GM12878 (cell line): ENCODE measurements around the gene CCNB3. TPM values are rescaled to one million over a fixed set of nuclear protein-coding genes. Genes with fewer than 3 reads are reported as not detected.

Experiments
- ATAC-seq: fragments of 200-7000 bp; cut with Tn5 transposase; 3 replicates; pipeline ENCODE4 v1.9.1; 2020; ENCODE audit warnings: mild to moderate bottlenecking, moderate library complexity
- BruUV-seq: library from RNA; stranded (reverse); fragments of 400-500 nt; replicated peaks from 2 replicates; lab custom pipeline; 2021; lab: Mats Ljungman, UMichigan
- CTCF ChIA-PET: fragments of 300-600 bp; sonication (Branson Sonifier 250); formaldehyde crosslinking; extraction: SDS; loops from one replicate; lab custom pipeline; 2021; ENCODE audit warnings: inconsistent platforms; lab: Yijun Ruan, JAX
- POLR2A ChIA-PET: fragments of 350-600 bp; formaldehyde crosslinking; extraction: SDS; loops from one replicate; lab custom pipeline; 2021; ENCODE audit warnings: inconsistent platforms; lab: Charles Lee
- RAD21 ChIA-PET: fragments of 300-600 bp; sonication (Branson Sonifier 250); formaldehyde crosslinking; loops from one replicate; lab custom pipeline; 2023; ENCODE audit warnings: antibody characterized with exemption; ENCODE audit not compliant: unreplicated experiment; lab: Charles Lee
- SMC1A ChIA-PET: fragments of 300-600 bp; sonication (Branson Sonifier 250); formaldehyde crosslinking; loops from one replicate; lab custom pipeline; 2023; ENCODE audit not compliant: unreplicated experiment, uncharacterized antibody; lab: Charles Lee
- DNase-seq: peaks from one replicate; pipeline ENCODE4 v3.0.0-alpha.2; 2011; ENCODE audit warnings: low read depth, low spot score
- FAIRE-seq: peaks from 3 replicates; lab custom pipeline; 2011; peaks lifted over from hg19 to GRCh38; lab: Jason Lieb, UNC
- H2AFZ ChIP-seq: 2 replicates; pipeline ENCODE4 v1.6.0; 2011; ENCODE audit warnings: low read depth, low read length, control low read depth; ENCODE audit not compliant: control insufficient read depth
- H3K27ac ChIP-seq: 2 replicates; pipeline ENCODE4 v1.5.1; 2011; ENCODE audit warnings: control low read depth; ENCODE audit not compliant: control insufficient read depth, insufficient read depth
- H3K27me3 ChIP-seq, 2 experiments: replicated peaks in 1 of 2; 2 replicates each; pipeline versions ENCODE4 v1.6.0 to v1.6.1; 2011; ENCODE audit warnings: low read length in 1 of 2; ENCODE audit not compliant: control insufficient read depth in 2 of 2, insufficient read depth in 2 of 2
- H3K36me3 ChIP-seq, 2 experiments: 2 replicates each; pipeline ENCODE4 v1.5.1; 2011; ENCODE audit warnings: low read length in 1 of 2; ENCODE audit not compliant: control insufficient read depth in 2 of 2, insufficient read depth in 2 of 2
- H3K4me1 ChIP-seq: 2 replicates; pipeline ENCODE4 v1.6.1; 2011; ENCODE audit warnings: mild to moderate bottlenecking, low read length, moderate library complexity, mixed read lengths; ENCODE audit not compliant: control insufficient read depth, insufficient read depth
- H3K4me2 ChIP-seq: 2 replicates; pipeline ENCODE4 v1.6.0; 2011; ENCODE audit warnings: control low read depth; ENCODE audit not compliant: control insufficient read depth, insufficient read depth
- H3K4me3 ChIP-seq: fragments of 200-600 bp; sonication (generic); 2 replicates; pipeline ENCODE4 v1.5.1; 2016
- H3K79me2 ChIP-seq: 2 replicates; pipeline ENCODE4 v1.6.0; 2011; ENCODE audit warnings: low read length; ENCODE audit not compliant: control insufficient read depth, insufficient read depth
- H3K9ac ChIP-seq: 2 replicates; pipeline ENCODE4 v1.8.0; 2011; ENCODE audit warnings: low read length, control low read depth, mixed read lengths; ENCODE audit not compliant: control insufficient read depth, insufficient read depth
- H3K9me3 ChIP-seq: replicated peaks from 3 replicates; pipeline ENCODE4 v1.5.1; 2011; ENCODE audit warnings: mild to moderate bottlenecking, low read length; ENCODE audit not compliant: control insufficient read depth, insufficient read depth
- H4K20me1 ChIP-seq: 2 replicates; pipeline ENCODE4 v1.6.0; 2011; ENCODE audit not compliant: control insufficient read depth, insufficient read depth
- HCFC1 ChIP-seq: fragments of 150-350 bp; IDR thresholded peaks from 2 replicates; pipeline ENCODE4 v1.6.1; 2014; ENCODE audit warnings: low read length
- SMAD5 ChIP-seq: IDR thresholded peaks from 2 replicates; pipeline ENCODE4 v1.6.1; 2016; ENCODE audit warnings: antibody characterized with exemption, low read depth
- YY1 ChIP-seq: IDR thresholded peaks from 2 replicates; pipeline ENCODE4 v1.6.1; 2011; ENCODE audit warnings: low read depth, mild to moderate bottlenecking, low read length
- WGBS: methylation state at CpG from one replicate; pipeline ENCODE4 v1.1.6; 2016; ENCODE audit warnings: low lambda C conversion rate; ENCODE audit not compliant: insufficient replicate concordance, insufficient coverage; ENCODE audit errors: missing lambda C conversion rate; 5-methylcytosine and 5-hydroxymethylcytosine counted together
- in situ Hi-C: fragments of 300-500 bp; cut with MboI; formaldehyde crosslinking; loops from 9 replicates; pipeline ENCODE4 v1.14.3; 2018; ENCODE audit warnings: mixed read lengths
- intact Hi-C: fragments of 100-400 bp; cut with micrococcal nuclease; formaldehyde crosslinking; loops from one replicate; pipeline ENCODE4 v1.14.2; 2022; ENCODE audit not compliant: unreplicated experiment
- polyA plus RNA-seq, 11 experiments: library from polyadenylated mRNA; depleted of rRNA in 4 of 11; unstranded in 6 of 11; stranded (reverse) in 5 of 11; fragments of >200 nt; fragmentation: Nextera tagmentation in 4 of 11; fragmentation: Illumina TruSeq in 1 of 11; extraction: Ambion mirVana in 4 of 11; extraction: Trizol in 1 of 11; gene quantifications; 1 replicate in 1 of 11; 2 replicates in 10 of 11; pipeline versions ENCODE4 v1.2.1 to v1.2.3, GENCODE V29; 2011 to 2016; ENCODE audit warnings: inconsistent platforms in 2 of 11, missing spikeins in 2 of 11, low read depth in 1 of 11
- total RNA-seq, 4 experiments: library from RNA; depleted of rRNA in 3 of 4; stranded (reverse); fragments of >200 nt in 3 of 4; fragmentation: Illumina TruSeq in 1 of 4; extraction: Trizol in 1 of 4; gene quantifications; 2 replicates each; pipeline versions ENCODE4 v1.2.1 to v1.2.3, GENCODE V29; 2013 to 2021
- TF ChIP-seq, protein P1 (sequence below): IDR thresholded peaks from 2 replicates; pipeline ENCODE4 v1.6.1; 2012; ENCODE audit warnings: mild to moderate bottlenecking, low read depth, low read length
- TF ChIP-seq, protein P2 (sequence below): fragments of 450-650 bp; IDR thresholded peaks from 2 replicates; pipeline ENCODE4 v1.6.1; 2017; ENCODE audit warnings: antibody characterized with exemption, mild to moderate bottlenecking, moderate library complexity

CCNB3 gene
- total and polyA plus RNA-seq, 10 of the 15 experiments (the other 5 are each of a cell fraction or from before 2014, with no cell fraction given), result 0.09 to 0.49 (median 0.16) TPM; not detected in 3

DNA sequence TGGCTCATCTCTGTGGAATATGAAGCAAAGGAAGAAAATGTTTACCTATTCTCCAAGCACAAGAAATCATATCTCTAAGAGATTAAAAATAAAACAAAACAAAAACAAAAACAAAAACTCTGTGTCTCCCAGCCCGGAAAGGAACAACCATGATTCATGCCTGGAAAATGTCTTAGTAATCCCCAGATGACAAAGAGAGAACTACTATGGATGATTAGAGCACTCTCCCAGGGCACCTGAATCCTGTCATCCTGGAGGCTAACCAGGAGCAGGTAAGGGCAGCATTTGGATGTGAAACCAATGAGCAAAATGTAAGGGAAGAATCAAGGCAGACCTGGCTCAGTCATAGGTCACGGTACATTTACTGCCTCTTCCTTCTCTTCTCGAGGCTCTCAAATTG is 2.0 kb upstream of the CCNB3 start (continued):
- TF ChIP-seq, protein P1, sequence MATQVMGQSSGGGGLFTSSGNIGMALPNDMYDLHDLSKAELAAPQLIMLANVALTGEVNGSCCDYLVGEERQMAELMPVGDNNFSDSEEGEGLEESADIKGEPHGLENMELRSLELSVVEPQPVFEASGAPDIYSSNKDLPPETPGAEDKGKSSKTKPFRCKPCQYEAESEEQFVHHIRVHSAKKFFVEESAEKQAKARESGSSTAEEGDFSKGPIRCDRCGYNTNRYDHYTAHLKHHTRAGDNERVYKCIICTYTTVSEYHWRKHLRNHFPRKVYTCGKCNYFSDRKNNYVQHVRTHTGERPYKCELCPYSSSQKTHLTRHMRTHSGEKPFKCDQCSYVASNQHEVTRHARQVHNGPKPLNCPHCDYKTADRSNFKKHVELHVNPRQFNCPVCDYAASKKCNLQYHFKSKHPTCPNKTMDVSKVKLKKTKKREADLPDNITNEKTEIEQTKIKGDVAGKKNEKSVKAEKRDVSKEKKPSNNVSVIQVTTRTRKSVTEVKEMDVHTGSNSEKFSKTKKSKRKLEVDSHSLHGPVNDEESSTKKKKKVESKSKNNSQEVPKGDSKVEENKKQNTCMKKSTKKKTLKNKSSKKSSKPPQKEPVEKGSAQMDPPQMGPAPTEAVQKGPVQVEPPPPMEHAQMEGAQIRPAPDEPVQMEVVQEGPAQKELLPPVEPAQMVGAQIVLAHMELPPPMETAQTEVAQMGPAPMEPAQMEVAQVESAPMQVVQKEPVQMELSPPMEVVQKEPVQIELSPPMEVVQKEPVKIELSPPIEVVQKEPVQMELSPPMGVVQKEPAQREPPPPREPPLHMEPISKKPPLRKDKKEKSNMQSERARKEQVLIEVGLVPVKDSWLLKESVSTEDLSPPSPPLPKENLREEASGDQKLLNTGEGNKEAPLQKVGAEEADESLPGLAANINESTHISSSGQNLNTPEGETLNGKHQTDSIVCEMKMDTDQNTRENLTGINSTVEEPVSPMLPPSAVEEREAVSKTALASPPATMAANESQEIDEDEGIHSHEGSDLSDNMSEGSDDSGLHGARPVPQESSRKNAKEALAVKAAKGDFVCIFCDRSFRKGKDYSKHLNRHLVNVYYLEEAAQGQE, result no peak

DNA sequence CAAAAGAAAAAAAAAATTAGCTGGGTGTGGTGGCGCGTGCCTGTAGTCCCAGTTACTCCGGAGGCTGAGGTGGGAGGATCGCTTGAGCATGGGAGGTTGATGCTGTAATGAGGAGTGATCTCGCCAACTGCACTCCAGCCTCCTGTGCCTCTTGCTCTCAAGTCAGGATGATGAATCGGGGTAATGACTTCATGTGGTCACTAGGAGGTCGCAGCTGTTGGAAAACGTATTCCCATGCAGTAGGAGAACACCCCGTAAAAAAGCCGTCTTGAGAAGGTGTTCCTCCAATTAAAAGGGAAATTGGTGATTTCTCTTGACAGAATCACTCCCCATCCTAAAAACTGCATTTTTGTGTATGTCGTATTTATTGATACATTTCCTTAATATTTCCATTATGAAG is 2.2 kb downstream of the CCNB3 start:
- no peaks in the 10 kb centered on the region for H3K79me2 ChIP-seq
- no peak overlapping the region for H3K27ac ChIP-seq
- no peaks in the 10 kb centered on the region for H3K9me3 ChIP-seq
- H3K4me2 ChIP-seq, result no peak overlapping the region
- 52% methylated on average over 11 of the region's 11 CpGs for WGBS
- BruUV-seq, result no TSS peak
- ChIA-PET CTCF (no interaction called here), SMC1A (interaction anchor here (3.2 kb wide), 1 partner anchor 287 kb away, joined by 7 read pairs; no protein-coding TSS in a partner anchor), RAD21 (no interaction called here), POLR2A (no interaction called here)
- no peaks in the 10 kb centered on the region for H3K36me3 ChIP-seq
- in situ Hi-C loops, result no loop called here
- H3K27me3 ChIP-seq, result no peaks in the 10 kb centered on the region
- TF ChIP-seq, protein P1, result no peak
- TF ChIP-seq, protein P2, sequence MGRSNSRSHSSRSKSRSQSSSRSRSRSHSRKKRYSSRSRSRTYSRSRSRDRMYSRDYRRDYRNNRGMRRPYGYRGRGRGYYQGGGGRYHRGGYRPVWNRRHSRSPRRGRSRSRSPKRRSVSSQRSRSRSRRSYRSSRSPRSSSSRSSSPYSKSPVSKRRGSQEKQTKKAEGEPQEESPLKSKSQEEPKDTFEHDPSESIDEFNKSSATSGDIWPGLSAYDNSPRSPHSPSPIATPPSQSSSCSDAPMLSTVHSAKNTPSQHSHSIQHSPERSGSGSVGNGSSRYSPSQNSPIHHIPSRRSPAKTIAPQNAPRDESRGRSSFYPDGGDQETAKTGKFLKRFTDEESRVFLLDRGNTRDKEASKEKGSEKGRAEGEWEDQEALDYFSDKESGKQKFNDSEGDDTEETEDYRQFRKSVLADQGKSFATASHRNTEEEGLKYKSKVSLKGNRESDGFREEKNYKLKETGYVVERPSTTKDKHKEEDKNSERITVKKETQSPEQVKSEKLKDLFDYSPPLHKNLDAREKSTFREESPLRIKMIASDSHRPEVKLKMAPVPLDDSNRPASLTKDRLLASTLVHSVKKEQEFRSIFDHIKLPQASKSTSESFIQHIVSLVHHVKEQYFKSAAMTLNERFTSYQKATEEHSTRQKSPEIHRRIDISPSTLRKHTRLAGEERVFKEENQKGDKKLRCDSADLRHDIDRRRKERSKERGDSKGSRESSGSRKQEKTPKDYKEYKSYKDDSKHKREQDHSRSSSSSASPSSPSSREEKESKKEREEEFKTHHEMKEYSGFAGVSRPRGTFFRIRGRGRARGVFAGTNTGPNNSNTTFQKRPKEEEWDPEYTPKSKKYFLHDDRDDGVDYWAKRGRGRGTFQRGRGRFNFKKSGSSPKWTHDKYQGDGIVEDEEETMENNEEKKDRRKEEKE, result no peak
- no peak for TF ChIP-seq HCFC1
- no peak for TF ChIP-seq SMAD5
- TF ChIP-seq YY1, result no peak
- no peak overlapping the region for H2AFZ ChIP-seq
- H4K20me1 ChIP-seq, result no peaks in the 10 kb centered on the region
- no peaks in the 10 kb centered on the region; the same call in 1 of the 2 replicates for H3K4me1 ChIP-seq
- H3K4me3 ChIP-seq, result no peak overlapping the region
- DNase-seq (no peak), FAIRE-seq (no peak), ATAC-seq (no peak)
- intact Hi-C loops, result no loop called here
- no peak overlapping the region for H3K9ac ChIP-seq
